ENCODE data around the gene ANKIB1. TPM values are rescaled to one million over a fixed set of nuclear protein-coding genes. Genes with fewer than 3 reads are reported as not detected.

The ANKIB1 gene
- total RNA-seq, 1 donor from 2014 or later: 58.1 TPM

- Mint-ChIP-seq H3K9me3 (ENCODE audit: low read depth) (no peaks in the 10 kb centered on the region), H3K36me3 (ENCODE audit: insufficient read depth) (no peaks in the 10 kb centered on the region), H3K27ac (no peak overlapping the region), H3K4me1 (ENCODE audit: low read depth) (peaks cover 4% of the 10 kb centered on the region), H3K4me3 (ENCODE audit: low read depth) (no peak overlapping the region), H3K27me3 (peaks cover 4% of the 10 kb centered on the region)
- TF ChIP-seq, protein P1, sequence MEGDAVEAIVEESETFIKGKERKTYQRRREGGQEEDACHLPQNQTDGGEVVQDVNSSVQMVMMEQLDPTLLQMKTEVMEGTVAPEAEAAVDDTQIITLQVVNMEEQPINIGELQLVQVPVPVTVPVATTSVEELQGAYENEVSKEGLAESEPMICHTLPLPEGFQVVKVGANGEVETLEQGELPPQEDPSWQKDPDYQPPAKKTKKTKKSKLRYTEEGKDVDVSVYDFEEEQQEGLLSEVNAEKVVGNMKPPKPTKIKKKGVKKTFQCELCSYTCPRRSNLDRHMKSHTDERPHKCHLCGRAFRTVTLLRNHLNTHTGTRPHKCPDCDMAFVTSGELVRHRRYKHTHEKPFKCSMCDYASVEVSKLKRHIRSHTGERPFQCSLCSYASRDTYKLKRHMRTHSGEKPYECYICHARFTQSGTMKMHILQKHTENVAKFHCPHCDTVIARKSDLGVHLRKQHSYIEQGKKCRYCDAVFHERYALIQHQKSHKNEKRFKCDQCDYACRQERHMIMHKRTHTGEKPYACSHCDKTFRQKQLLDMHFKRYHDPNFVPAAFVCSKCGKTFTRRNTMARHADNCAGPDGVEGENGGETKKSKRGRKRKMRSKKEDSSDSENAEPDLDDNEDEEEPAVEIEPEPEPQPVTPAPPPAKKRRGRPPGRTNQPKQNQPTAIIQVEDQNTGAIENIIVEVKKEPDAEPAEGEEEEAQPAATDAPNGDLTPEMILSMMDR (IDR thresholded peaks at IDR 0.05; ENCODE audit: unreplicated experiment): no peak
- DNase-seq (ENCODE audit: low spot score, unreplicated experiment): no peak
Observed at GRCh38 chr7:92417913-92418312, 172.1 kb downstream of the ANKIB1 start.

- no peak for DNase-seq (ENCODE audit: low spot score, unreplicated experiment)
- TF ChIP-seq, protein P1 (IDR thresholded peaks at IDR 0.05; ENCODE audit: unreplicated experiment): no peak
- Mint-ChIP-seq H3K4me3 (ENCODE audit: low read depth) (no peak overlapping the region), H3K27me3 (peaks cover 19% of the 10 kb centered on the region), H3K4me1 (ENCODE audit: low read depth) (peaks cover 10% of the 10 kb centered on the region), H3K36me3 (ENCODE audit: insufficient read depth) (no peaks in the 10 kb centered on the region), H3K9me3 (ENCODE audit: low read depth) (no peaks in the 10 kb centered on the region), H3K27ac (peak overlapping the region; percentile 1)
Observed at GRCh38 chr7:92421676-92422435, 176.1 kb downstream of the ANKIB1 start.

- H3K9me3 Mint-ChIP-seq (ENCODE audit: low read depth): no peaks in the 10 kb centered on the region
- H3K36me3 Mint-ChIP-seq (ENCODE audit: insufficient read depth): no peaks in the 10 kb centered on the region
- H3K4me3 Mint-ChIP-seq (ENCODE audit: low read depth): no peak overlapping the region
- H3K4me1 Mint-ChIP-seq (ENCODE audit: low read depth): peaks cover 10% of the 10 kb centered on the region
- H3K27ac Mint-ChIP-seq: no peak overlapping the region
- H3K27me3 Mint-ChIP-seq: peaks cover 22% of the 10 kb centered on the region
- TF ChIP-seq, protein P1 (IDR thresholded peaks at IDR 0.05; ENCODE audit: unreplicated experiment): no peak
- DNase-seq (ENCODE audit: low spot score, unreplicated experiment): no peak
Observed at GRCh38 chr7:92422926-92423325, 177.2 kb downstream of the ANKIB1 start.

DNA sequence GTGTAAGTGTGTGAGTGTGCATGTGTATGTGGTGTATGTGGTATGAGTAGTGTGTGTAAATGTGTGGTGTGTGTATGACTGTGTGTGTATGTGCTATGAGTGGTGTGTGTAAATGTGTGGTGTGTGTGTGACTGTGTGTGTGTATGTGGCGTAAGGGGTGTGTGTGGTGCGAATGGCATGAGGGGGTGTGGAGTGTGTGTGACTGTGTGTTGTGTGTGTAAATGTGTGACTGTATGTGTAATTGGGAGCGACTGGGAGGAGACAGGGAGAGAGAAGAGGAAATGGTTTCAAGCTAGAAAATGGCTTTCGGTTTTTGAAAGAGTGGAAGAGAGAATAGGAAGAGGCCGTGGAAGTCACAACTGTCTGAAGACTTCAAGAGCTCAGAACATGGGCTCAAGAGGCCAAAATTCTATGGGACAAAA lies 177.9 kb downstream of the ANKIB1 start:
- H3K36me3 Mint-ChIP-seq (ENCODE audit: insufficient read depth): no peaks in the 10 kb centered on the region
- TF ChIP-seq, protein P1 (IDR thresholded peaks at IDR 0.05; ENCODE audit: unreplicated experiment): no peak
- H3K27me3 Mint-ChIP-seq: peaks cover 22% of the 10 kb centered on the region
- H3K4me1 Mint-ChIP-seq (ENCODE audit: low read depth): peaks cover 10% of the 10 kb centered on the region
- DNase-seq (ENCODE audit: low spot score, unreplicated experiment): no peak
- peak overlapping the region; percentile 11 for H3K4me3 Mint-ChIP-seq (ENCODE audit: low read depth)
- H3K9me3 Mint-ChIP-seq (ENCODE audit: low read depth): no peaks in the 10 kb centered on the region
- peak overlapping the region; percentile 22 for H3K27ac Mint-ChIP-seq

DNA sequence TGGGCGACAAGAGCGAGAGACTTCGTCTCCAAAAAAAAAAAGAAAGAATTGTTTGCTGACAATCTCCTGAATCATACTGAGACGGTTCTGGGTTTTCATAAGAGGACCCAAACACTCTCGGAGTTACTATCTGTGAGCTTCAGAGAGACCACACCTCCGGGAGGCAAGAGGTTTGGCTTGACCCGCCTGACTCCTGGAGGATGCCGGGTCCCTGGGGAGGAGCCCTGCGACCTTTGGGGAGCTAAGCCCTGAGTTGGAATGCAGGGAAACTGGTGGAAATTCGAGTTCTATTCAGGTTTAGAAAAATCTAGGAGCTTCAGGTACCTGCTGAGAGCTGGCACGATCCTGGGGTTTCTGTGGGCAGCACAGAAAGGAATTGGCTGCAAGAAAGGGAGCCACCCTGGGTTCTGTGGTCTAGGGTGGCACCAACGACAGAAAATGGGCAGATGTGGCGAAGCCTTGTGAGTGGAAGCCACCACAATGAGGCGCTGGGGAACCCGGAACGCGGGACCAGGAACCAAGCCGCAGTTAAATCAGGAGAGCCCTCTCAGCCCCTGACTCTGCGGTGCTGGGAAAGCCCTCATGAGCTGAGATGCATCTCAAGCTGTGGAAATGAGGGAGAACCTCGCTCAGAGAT lies 179.7 kb downstream of the ANKIB1 start:
- H3K27ac Mint-ChIP-seq: no peak overlapping the region
- peaks cover 10% of the 10 kb centered on the region for H3K4me1 Mint-ChIP-seq (ENCODE audit: low read depth)
- TF ChIP-seq, protein P1 (IDR thresholded peaks at IDR 0.05; ENCODE audit: unreplicated experiment): no peak
- H3K36me3 Mint-ChIP-seq (ENCODE audit: insufficient read depth): no peaks in the 10 kb centered on the region
- H3K9me3 Mint-ChIP-seq (ENCODE audit: low read depth): no peaks in the 10 kb centered on the region
- H3K4me3 Mint-ChIP-seq (ENCODE audit: low read depth): no peak overlapping the region
- DNase-seq (ENCODE audit: low spot score, unreplicated experiment): no peak
- peaks cover 22% of the 10 kb centered on the region for H3K27me3 Mint-ChIP-seq

Data from progenitor cell of endocrine pancreas (in vitro differentiated cells).